HG03469 (cell line): ENCODE data around the gene CORT.
"Not testable (repeated sequence)": the region's sequence is repeated elsewhere in the genome, so short reads cannot be mapped to it uniquely, and the experiment has no call there.

ENCODE experiments used
- ATAC-seq: cut with Tn5 transposase; IDR thresholded peaks from one replicate; pipeline ENCODE4 v1.9.1; 2021; ENCODE audit warnings: mild to moderate bottlenecking, moderate library complexity, moderate number of reproducible peaks; ENCODE audit not compliant: unreplicated experiment

CORT gene

GRCh38 chr1:10474309-10474612 lies 24.4 kb downstream of the CORT start:
- ATAC-seq = not testable (repeated sequence)

DNA sequence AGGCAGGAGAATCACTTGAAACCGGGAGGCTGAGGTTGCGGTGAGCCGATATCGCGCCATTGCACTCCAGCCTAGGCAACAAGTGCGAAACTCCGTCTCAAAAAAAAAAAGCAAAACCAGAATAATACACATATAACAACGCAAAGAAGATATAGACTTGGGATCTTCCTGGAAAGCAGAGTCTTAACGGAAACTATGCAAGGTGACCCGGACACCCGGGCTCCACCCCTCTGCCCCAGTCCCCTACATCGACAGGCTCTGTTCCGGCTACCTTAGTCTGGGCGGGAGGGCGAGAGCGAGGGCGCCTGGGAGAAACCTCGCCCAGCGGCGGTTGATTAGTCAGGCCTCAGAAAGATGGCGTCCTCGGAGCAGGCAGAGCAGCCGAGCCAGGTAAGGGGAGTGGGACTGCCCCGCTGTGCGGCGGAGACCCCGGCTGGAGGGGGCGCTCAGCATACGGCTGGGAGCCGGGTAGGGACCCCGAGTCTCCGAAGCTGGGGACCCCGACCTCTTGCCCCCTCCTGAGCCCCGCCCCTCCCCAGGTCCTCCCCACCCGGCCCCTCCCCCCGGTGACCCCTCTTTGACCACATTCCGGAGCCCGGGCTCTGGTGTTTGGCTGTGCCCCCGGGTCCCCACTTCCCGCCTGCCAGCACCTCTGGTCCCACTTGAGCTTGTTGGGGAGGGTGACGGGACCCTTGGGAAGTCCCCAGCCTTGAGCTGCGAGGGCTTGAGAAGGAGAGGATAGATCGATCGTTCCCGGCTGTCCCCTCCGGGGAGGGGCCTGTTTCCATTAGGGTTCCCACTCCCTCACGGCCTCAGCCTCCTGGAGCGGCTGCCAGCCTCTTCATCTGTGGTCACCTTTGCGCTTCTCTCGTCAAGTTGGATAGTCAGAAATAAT lies 25.0 kb downstream of the CORT start, which contains the start of gene PEX14:
Gene PEX14 (plus strand): TSS at position 338 of the 895 bp plus-strand sequence. CDS start 17 bp downstream, at position 355.
- ATAC-seq = peak; percentile 47

GRCh38 chr1:10475510-10475909 lies 25.7 kb downstream of the CORT start:
- ATAC-seq = no peak

- no peak for ATAC-seq
Measured at GRCh38 chr1:10479296-10479695, 29.5 kb downstream of the CORT start.

DNA sequence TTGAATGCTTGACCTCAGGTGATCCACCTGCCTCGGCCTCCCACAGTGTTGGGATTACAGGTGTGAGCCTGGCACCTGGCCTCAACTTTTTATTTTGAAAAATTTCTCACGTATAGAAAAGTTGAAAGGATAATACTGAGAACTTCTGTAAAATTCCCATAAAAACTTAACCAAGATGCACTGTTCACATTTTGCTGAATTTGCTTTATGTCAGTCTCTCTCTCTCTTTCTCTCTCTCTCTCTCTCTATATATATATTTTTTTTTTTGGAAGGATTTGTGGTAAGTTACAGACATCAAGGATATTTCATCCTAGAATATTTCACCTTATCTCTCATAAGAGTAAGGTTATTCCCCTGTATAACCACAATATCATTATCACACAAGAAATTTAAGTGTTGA lies 30.8 kb downstream of the CORT start:
- ATAC-seq = no peak

DNA sequence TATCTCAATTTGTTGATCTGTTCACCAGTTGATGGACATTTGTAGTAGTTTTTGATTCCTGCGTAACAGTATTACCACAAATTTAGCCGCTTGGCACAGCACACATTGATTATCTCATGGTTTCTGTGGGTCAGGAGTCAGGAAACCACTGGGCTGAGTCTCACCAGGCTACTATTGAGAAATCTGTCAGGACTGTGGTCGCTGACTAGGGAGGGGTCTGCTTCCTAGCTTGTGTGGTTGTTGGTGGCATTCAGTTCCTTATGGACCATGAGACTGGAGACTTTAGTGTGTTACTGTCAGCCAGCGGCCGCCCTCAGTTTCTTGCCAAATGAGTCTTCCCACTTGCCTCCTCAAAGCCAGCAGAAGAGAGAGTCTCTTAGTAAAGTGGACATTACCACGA lies 34.7 kb downstream of the CORT start:
- no peak for ATAC-seq

DNA sequence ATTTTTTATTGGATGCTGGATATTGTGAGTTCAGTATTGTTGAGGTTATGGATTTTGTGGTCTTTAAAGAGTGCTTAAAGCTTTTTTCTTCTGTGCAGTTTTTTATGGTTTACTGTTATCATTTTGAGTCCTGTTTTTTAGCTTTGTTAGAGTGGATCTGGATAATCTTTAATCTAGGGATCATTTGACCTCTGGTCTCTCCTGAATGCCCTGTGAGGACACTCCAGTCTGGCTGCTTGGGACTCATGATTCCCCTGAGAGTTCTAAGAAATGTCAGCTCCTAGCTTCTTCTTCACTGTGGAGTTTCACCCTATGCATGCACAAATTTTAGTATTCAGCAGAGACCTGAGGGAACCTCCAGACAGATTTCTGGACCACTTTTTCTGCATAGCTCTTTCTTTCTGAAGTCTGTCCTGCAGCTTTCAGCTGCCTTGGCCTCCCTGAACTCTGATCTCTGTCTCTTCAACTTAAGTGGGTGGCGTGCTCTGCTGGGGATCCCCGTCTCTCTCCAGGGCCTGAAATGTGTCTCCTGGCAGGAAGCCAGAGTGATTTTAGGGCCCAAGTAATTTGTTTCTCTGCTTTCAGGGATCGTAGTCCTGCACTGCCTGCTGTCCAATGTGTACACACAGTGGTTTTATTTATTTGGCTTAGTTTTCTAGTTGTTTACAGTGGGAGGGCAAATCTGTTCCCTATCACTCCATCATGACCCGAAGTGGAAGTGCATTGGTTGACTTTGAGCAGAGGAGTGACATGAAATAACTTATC lies 39.6 kb downstream of the CORT start:
- ATAC-seq = no peak

GRCh38 chr1:10490286-10490970 lies 40.6 kb downstream of the CORT start:
- ATAC-seq = no peak

- no peak for ATAC-seq
Measured at GRCh38 chr1:10494418-10494753, 44.6 kb downstream of the CORT start.

GRCh38 chr1:10494754-10495474 lies 45.1 kb downstream of the CORT start:
- ATAC-seq = no peak

GRCh38 chr1:10495475-10495817 lies 45.6 kb downstream of the CORT start:
- ATAC-seq = no peak

DNA sequence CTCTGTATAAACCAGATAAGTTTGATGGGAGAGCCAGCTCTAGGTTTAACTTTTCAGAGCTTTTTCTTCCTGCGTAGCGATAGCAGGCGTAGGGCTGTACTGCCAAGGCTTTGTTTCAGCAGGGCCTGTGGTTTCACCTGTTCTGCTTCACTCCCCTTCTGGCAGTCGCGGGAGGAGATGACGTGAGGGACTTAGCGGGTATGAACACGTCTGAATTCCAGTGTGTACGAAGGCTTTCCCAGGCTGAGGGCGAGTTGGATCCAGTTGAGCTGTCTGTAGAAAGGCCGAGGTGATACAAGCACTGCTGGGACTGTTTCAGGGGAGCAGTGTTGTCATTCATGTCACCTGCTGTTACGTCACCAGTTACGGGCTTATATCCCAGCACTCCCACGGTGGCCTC lies 46.1 kb downstream of the CORT start:
- ATAC-seq = no peak

- no peak for ATAC-seq
Measured at GRCh38 chr1:10497109-10497508, 47.3 kb downstream of the CORT start.

- no peak for ATAC-seq
Measured at GRCh38 chr1:10498231-10498630, 48.4 kb downstream of the CORT start.
